Activated CD4-positive, alpha-beta T cell treated with anti-CD3 and anti-CD28 coated beads for 48 hours (primary cell): ENCODE data around the gene ADGRD1.
"Not testable (repeated sequence)": the region's sequence is repeated elsewhere in the genome, so short reads cannot be mapped to it uniquely, and the experiment has no call there.

Experiments
- DNase-seq: peaks from one replicate; pipeline ENCODE4 v3.0.0-alpha.2; 2020

ADGRD1 gene

GRCh38 chr12:131108177-131108955 lies 154.7 kb downstream of the ADGRD1 start:
- no peak for DNase-seq

- DNase-seq = no peak
Measured at GRCh38 chr12:131111446-131111845, 157.7 kb downstream of the ADGRD1 start.

GRCh38 chr12:131112021-131112420 lies 158.3 kb downstream of the ADGRD1 start:
- DNase-seq = no peak

GRCh38 chr12:131112700-131113290 lies 159.1 kb downstream of the ADGRD1 start:
- DNase-seq = no peak

- DNase-seq = no peak
Measured at GRCh38 chr12:131113568-131114270, 160.0 kb downstream of the ADGRD1 start.

GRCh38 chr12:131114271-131114670 lies 160.6 kb downstream of the ADGRD1 start:
- DNase-seq = no peak

GRCh38 chr12:131114942-131115584 lies 161.4 kb downstream of the ADGRD1 start:
- DNase-seq = no peak

- DNase-seq = no peak
Measured at GRCh38 chr12:131115766-131116467, 162.2 kb downstream of the ADGRD1 start.

- DNase-seq = no peak
Measured at GRCh38 chr12:131116468-131117117, 162.9 kb downstream of the ADGRD1 start.

- DNase-seq = no peak
Measured at GRCh38 chr12:131117438-131118245, 163.9 kb downstream of the ADGRD1 start.

- DNase-seq = no peak
Measured at GRCh38 chr12:131118371-131118770, 164.7 kb downstream of the ADGRD1 start.

- DNase-seq = not testable (repeated sequence)
Measured at GRCh38 chr12:131119345-131119744, 165.6 kb downstream of the ADGRD1 start.

- DNase-seq = no peak
Measured at GRCh38 chr12:131119936-131120335, 166.2 kb downstream of the ADGRD1 start.

GRCh38 chr12:131120831-131121271 lies 167.1 kb downstream of the ADGRD1 start:
- DNase-seq = no peak

GRCh38 chr12:131121705-131122405 lies 168.1 kb downstream of the ADGRD1 start:
- DNase-seq = no peak

- DNase-seq = no peak
Measured at GRCh38 chr12:131122631-131123030, 168.9 kb downstream of the ADGRD1 start.

GRCh38 chr12:131123817-131124216 lies 170.1 kb downstream of the ADGRD1 start:
- no peak for DNase-seq

- DNase-seq = no peak
Measured at GRCh38 chr12:131124487-131125280, 171.0 kb downstream of the ADGRD1 start.

GRCh38 chr12:131126662-131127173 lies 173.0 kb downstream of the ADGRD1 start:
- DNase-seq = no peak
